RWPE2 (cell line): Measurements from ENCODE around the gene PODXL.

Source experiments
- ATAC-seq: fragments of 200-7000 bp; cut with Tn5 transposase; 3 replicates; pipeline ENCODE4 v1.9.1; 2021; ENCODE audit warnings: low read depth
- DNase-seq: peaks from one replicate; pipeline ENCODE4 v3.0.0-alpha.2; 2020; ENCODE audit warnings: low spot score
- H3K27ac ChIP-seq: fragments of 450-650 bp; 2 replicates; pipeline ENCODE4 v1.5.1; 2017; ENCODE audit warnings: mild to moderate bottlenecking; ENCODE audit not compliant: poor library complexity, severe bottlenecking
- H3K27me3 ChIP-seq: fragments of 250-450 bp; sonication (Bioruptor Pico); 2 replicates; pipeline ENCODE4 v1.5.1; 2021; ENCODE audit warnings: mild to moderate bottlenecking, moderate library complexity; ENCODE audit not compliant: insufficient read depth, poor library complexity, severe bottlenecking
- H3K36me3 ChIP-seq: fragments of 250-450 bp; sonication (Bioruptor Pico); 2 replicates; pipeline ENCODE4 v1.5.1; 2020; ENCODE audit warnings: low read depth, mild to moderate bottlenecking, moderate library complexity
- H3K4me1 ChIP-seq: fragments of 250-450 bp; sonication (Bioruptor Pico); 2 replicates; pipeline ENCODE4 v1.5.1; 2021; ENCODE audit warnings: mild to moderate bottlenecking, moderate library complexity; ENCODE audit not compliant: insufficient read depth, poor library complexity, severe bottlenecking
- H3K4me3 ChIP-seq: fragments of 250-450 bp; sonication (Bioruptor Pico); 2 replicates; pipeline ENCODE4 v1.5.1; 2021; ENCODE audit warnings: mild to moderate bottlenecking, moderate library complexity; ENCODE audit not compliant: severe bottlenecking
- H3K9me3 ChIP-seq: fragments of 250-450 bp; sonication (Bioruptor Pico); 2 replicates; pipeline ENCODE4 v1.5.1; 2021; ENCODE audit warnings: mild to moderate bottlenecking, moderate library complexity; ENCODE audit not compliant: severe bottlenecking
- TF ChIP-seq, protein P1 (sequence below): fragments of 450-650 bp; IDR thresholded peaks from one replicate; pipeline ENCODE4 v1.5.1; 2017; ENCODE audit warnings: mild to moderate bottlenecking, moderate library complexity; ENCODE audit not compliant: poor library complexity, severe bottlenecking

The PODXL gene

DNA sequence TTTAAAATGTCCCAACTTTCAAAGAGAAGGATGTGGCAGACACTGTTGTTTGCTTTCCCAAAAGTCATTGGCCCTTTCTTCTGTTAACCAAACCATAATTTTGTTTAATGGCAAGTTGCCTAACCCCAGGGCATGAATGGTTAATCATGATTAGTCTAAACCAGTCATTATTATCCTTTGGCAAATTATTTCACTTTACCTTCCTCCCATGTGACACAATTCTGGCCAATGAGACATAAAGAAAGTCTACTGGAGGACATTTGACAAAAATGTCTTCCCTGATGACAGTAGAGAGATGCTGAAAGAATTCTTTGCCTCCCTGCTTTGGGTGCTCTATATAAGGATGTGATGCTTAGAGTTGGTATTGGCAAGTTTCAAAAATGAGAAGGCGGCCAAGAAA lies 101.9 kb downstream of the PODXL start:
- Histone ChIP-seq H3K9me3 (no peaks in the 10 kb centered on the region), H3K27ac (no peak overlapping the region), H3K36me3 (peaks cover 11% of the 10 kb centered on the region; the same call in 1 of the 2 replicates), H3K4me1 (peaks cover 7% of the 10 kb centered on the region), H3K27me3 (no peaks in the 10 kb centered on the region), H3K4me3 (no peak overlapping the region)
- ATAC-seq: no peak
- DNase-seq: no peak
- TF ChIP-seq, protein P1, sequence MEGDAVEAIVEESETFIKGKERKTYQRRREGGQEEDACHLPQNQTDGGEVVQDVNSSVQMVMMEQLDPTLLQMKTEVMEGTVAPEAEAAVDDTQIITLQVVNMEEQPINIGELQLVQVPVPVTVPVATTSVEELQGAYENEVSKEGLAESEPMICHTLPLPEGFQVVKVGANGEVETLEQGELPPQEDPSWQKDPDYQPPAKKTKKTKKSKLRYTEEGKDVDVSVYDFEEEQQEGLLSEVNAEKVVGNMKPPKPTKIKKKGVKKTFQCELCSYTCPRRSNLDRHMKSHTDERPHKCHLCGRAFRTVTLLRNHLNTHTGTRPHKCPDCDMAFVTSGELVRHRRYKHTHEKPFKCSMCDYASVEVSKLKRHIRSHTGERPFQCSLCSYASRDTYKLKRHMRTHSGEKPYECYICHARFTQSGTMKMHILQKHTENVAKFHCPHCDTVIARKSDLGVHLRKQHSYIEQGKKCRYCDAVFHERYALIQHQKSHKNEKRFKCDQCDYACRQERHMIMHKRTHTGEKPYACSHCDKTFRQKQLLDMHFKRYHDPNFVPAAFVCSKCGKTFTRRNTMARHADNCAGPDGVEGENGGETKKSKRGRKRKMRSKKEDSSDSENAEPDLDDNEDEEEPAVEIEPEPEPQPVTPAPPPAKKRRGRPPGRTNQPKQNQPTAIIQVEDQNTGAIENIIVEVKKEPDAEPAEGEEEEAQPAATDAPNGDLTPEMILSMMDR: no peak
